DMS114 treated with DMSO at 0.1 percent for 48 hours (cell line): ENCODE results near the gene LARP4B.
"Not testable (repeated sequence)": the region's sequence is repeated elsewhere in the genome, so short reads cannot be mapped to it uniquely, and the experiment has no call there.

Experiments used
- DNase-seq: peaks from one replicate; lab custom pipeline; 2025; ENCODE audit not compliant: unreplicated experiment; lab: John Stamatoyannopoulos, UW

LARP4B gene

DNA sequence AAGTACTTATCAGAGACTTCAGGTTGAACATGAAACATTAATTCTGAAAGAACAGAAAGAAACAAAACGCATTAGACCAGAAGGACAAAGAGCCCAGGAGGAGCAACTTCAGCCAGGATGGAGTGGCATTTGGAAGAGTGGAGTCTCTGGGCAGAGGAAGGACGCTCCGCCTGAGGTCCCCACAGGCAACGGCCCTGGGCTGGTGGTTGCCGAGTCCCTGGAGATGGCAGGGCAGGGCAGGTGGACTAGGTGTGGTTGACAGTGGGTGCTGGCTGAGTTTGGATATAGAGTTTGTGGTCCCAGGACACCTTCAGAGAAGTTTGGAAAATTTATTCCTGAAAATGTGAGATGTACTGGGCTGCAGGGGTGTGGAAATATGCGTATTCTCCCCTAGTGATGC is 27.4 kb upstream of the LARP4B start:
- no peak for DNase-seq

DNA sequence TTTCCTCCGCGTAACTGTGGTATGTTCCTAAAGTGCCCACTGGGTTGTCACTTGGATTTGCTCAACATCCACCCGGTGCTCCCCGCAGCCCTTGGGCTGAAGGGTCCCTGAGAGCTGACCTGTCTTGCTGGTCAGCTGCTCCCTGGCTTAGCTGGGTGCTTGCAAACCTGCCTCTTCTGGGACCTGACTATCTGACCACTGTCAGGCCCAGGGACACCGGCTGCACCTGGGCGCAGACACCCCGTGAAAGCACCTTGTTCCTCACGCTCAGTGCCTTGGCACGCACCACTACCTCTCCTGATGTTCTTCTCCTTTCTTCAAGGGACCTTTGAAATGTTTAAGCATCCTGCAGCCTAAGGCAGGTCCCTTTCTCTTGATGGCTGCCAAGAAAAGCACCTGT is 26.6 kb upstream of the LARP4B start:
- no peak for DNase-seq

DNA sequence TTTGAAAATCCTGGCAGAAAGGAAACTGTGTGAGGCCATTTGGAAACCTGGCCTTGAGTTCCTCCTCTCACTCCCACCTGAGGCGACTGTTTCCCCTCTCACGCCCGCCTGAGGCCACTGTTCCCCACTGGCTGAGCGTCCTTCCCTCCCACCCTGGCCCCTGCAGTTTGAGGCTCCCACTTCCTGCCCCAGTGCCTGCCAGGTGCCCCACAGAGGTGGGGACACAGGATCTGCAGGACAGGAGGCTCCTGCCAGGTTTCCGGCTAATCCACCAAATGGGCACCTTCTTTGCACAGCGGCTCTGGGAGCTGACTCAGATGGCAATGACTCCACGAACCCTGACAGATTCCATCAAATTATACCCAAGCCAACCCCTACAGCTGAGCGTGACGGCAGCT is 24.3 kb upstream of the LARP4B start:
- no peak for DNase-seq

DNA sequence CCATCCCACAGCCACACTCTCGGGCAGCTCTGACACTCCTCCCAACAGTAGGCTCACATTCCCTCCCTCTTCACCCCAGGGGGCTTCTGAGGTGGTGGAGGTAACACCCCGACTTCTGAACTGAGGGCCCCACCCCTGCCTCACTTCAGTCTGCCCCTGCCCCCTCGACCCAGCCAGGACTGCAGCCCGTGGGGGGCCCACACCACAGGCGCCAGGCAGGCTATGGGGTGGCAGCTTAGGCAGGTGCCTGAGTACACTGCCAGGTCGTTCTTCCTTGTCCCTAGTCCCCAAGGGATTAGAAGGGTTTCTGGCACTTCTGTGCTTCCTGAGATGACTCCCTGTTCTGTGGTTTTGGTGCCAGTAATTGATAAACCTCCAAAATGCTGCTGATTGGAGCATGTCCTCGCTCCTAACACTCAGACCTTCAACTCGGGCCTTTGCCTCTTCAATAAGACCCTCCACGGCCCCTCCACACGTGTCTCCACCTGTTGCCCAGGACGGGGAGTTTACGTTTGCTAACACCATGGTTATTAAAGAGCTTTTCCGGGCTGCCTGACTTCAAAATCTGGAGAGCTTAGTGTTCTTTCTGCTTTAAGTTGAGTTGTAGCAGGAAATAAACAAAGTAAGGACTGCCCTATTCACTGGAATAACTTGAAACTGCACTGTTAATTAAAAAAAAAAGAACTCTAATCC is 23.8 kb upstream of the LARP4B start:
- DNase-seq, result no peak

DNA sequence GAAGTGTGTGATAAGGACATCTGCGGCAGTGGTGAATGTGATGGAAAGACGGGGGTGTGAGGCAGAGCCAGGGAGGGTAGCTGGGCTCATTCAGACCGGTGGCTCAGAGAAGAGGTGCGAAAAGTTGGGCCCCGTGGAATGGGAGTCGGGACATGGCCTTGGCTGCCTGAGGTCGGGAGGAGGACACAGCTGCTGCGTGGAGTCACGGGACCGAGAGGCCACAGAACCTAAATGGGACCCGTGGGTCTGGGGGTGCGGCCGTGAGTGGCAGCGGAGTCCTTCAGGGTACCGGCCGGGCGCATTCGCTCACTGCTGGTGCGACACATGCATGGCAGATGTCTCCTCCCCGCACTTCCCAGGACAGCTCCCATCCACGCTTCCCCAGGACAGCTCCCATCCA is 22.9 kb upstream of the LARP4B start:
- DNase-seq, result no peak

DNA sequence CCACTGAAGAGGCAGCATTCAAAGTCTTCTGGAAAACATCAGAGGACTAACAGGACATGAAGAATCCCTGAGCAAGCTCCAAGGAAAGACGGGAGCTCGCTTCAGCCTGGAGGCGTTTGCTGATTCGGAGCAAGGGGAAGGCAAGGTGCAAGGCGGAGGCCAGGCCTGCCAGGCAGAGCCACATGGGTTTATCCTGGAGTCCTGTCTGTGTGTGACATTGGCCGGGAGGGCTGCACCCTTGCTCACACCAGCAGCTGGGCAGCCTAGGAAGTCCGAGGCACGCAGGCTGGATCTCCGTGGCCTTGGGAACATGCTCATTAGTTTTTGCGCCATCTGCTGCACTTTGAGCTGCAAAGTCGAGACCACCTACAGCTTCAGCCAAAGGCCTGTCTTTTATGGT is 22.3 kb upstream of the LARP4B start:
- no peak for DNase-seq

DNA sequence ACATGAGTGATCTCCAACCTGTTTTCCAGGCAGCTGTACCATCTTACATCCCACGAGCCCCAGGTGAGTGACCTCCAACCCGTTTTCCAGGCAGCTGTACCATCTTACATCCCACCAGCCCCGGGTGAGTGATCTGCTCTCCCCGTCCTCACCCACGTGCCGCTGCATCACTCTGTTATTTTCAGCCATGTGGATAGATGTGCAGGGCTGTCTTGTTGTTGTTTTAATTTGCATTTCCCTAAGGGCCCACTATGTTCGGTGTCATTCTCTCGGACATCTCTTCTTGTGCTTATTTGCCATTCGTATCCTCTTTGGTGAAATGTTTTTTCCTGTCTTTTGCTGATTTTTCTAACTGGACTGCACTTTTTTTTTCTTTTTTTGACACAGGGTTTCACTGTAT is 17.9 kb upstream of the LARP4B start:
- DNase-seq, result no peak

DNA sequence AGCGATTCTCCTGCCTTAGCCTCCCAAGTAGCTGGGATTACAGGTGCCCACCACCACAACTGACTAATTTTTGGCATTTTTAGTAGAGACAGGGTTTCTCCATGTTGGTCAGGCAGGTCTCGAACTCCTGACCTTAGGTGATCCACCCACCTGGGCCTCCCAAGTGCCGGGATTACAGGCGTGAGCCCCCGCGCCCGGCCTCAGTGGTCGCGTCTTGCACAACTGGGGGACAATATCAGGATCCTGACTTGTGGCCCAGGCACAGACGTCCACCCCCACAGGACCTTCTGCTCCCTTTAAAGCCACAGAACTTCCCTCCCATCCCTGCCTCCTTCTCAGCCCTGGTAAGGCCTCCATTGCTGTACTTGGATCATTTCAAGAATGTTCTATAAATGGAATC is 16.8 kb upstream of the LARP4B start:
- no peak for DNase-seq

DNA sequence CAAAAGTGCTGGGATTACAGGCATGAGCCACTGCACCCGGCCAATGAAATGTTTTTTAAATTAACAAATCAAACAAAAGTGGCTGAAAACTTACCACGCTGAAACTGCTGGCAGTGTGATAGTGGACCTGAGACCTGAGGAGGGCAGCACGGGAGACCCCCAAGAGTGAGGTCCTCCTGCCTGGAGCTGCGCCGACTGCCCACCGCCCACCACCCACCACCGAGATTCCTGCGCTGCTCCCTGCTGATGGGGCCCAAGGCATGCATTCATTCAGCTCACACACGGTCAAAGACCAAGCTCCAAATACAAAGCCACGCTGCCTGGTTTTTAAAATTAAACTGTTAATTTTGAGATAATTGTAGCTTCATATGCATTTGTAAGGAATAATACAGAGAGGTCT is 16.4 kb upstream of the LARP4B start:
- no peak for DNase-seq

DNA sequence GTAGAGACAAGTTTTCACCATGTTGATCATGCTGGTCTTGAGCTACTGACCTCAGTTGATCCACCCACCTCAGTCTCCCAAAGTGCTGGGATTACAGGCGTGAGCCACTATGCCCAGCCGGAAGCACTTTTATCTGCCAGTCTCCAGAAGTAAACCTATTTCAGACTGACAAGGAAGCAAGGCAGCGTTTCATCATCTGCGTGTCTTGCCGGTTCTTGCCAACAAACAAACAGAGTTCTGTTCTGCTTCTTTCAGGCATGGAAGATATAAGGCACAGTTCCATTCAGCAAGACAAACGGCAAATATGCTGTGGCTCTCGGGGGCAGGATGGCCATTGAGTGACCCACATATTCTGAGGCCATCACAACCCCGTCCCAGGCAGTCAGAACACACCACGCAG is 15.5 kb upstream of the LARP4B start:
- DNase-seq, result no peak

DNA sequence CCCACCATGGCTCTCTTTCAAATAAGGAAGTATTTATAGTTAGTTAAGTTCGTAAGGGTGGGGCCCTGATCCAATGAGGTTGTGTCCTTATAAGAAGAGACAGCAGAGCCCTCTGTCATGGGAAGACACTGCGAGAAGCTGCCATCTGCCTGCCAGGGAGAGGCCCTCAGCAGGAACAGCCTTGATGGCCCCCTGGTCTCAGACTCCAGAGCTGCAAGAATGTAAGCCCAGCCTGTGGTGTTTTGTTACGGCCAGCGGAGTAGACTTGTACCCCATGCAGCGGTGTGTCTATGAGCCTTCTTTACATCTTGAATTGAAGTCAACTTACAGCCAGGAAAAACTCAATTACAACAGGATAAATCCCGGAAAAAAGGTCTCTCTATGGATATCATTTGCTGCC is 14.3 kb upstream of the LARP4B start:
- no peak for DNase-seq

DNA sequence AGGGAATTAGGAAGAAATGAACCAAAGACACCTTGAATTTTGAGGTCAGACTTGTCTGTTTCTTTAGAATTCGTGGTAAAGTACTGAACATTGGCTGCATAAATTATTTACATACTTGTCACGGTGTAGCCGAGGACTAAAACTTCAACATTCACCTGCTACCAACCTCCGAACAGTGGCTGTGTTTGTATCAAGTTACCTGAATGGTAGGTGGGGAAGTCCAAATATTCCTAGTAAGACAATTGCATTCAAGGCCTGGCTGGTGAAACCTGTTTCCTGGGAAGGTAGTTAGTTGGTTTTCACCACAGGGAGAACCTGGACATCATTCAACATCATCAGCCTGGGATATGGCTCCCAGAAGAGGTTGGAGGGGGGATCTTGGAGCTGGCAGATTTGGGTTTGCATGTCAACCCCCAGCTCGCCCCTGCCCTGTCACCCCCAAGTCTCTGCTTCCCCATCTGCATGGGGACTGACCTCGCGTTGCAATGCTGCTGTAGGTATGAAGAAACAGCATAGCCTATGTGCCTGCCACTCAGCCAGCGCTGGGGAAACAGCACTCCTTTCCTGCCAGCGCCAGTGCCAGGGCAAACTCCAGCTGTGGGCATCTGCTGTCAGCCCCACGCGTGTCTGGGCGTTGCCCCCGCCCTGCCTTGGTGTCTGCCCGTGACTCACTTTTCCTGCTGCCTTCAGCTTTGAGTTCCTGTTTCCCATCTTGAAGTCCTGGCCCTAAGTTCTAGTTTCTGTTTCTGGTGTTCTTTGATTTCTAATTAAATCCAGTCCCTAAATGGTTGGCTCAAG is 12.7 kb upstream of the LARP4B start:
- DNase-seq, result no peak

DNA sequence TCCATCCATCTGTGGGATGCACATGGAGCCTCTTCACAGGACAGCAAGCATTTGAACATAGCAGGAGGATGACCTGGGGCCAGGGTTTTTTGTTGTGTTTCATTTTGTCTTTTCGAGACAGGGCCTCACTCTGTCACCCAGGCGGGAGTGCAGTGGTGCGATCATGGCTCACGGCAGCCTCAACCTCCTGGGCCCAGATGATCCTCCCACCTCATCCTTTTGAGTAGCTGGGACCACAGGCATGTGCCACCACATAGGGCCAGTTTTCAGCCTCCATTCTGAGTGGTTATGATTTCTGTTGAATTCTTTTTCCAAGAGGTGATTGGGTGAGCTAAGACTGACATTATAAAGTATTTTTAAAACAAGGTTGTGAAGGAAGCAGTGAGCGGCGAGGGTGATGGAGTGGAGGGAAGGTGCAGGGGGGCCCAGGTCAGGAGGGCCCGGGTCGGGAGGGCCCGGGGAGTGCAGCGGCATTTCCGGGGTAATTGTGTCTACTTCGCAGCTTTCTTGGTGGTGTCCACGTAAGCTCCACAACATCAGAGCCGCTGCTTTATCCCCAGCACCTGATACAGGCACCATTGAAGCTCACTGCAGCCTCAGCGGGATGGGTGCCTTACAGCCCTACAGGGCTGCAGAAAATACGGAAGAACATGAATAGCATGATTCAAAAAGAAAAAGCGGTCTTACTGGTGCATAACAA is 12.0 kb upstream of the LARP4B start:
- DNase-seq, result no peak

DNA sequence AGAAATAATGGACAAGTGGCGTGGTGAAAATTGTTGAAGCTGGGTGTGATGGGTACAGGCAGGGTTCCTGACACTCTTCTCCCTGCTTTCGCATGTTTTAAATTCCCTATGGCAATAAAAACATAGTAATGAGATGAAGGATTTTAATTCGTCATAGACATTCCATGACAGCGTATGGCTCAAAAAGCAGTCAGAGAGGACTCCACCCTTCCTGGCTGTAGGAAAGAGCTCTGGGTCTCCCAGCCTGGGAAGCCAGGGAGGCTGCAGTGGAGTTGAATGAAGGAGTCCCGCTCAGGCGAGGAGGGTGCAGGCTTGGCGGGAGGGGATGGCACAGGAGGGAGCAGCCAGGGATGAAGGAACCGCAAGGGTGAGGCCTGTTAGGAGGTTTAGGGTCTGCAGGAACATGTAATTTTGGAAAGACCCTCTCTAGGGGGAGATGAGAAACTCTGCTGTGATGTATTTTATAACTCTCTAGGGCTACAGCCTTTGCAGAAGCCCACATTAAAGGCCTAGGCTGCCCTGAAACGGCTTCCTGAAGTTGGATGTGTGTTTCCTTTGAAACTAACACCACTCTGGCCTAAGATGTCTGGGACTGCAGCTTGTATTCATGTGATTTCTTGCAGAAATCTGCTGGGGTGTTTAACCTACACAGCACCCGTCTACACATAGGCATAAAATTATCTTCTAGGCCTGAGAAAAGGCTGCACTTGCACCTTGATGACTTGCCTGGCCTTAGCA is 7.6 kb upstream of the LARP4B start:
- no peak for DNase-seq

DNA sequence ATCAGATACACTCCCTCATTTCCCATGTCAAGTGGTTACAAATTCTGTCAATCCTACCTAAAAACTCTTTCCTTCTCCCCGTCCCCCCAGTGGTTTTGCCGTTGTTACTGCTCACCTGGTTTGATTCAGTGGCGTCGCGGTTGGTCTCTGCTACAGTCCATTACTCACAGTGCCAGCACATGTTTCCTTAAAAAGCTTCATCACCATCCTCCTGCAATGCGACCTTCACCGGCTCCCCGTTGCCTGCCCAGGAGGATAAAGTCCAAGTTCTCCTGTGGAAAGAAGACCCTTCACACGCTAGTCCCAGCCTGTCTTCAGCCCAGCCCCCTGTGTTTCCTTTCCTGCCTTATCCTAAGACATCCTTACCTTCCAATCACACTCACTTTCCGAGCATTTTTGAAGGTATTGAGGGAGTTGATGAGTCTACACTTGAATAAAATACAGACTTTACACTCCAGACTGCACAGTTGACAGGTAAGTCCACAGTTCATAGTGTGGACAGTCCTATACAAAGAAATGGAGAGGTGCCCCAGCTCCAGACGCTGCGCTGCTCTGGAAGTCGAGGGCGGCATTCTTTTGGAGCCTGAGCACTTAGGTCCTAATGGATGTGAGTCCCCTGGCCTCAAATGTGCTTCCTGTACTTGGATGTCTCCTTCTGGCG is 3.4 kb upstream of the LARP4B start:
- DNase-seq, result no peak

DNA sequence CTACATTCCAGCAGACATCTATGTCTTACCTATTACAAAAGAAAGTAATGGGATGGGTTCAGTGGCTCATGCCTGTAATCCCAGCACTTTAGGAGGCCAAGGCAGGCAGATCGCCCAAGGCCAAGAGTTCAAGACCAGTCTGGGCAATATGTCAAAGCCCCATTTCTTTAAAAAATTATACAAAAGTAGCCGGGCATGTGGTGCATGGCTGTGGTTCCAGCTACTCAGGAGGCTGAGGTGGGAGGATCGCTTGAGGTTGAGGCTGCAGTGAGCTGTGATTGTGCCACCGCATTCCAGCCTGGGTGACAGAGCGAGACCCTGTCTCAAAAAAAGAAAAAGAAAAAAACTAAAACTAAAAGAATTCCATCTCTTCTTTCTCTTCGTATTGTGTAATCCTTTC is 2.7 kb upstream of the LARP4B start:
- not testable (repeated sequence) for DNase-seq

DNA sequence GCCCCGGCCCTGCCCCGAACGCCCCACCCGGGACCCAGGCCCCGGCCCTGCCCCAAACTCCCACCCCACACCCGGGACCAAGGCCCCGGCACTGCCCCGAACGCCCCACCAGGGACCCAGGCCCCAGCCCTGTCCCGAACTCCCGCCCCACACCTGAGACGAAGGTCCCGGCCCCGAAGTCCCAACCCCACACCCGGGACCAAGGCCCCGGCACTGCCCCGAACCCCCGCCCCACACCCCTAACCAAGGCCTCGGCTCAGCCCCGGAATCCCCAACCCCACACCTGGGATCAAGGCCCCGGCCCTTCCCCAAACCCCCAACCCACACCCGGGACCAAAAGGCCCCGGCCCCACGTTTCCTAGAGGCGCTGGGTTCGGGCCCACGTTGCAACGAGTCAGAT is 1.1 kb upstream of the LARP4B start:
- no peak for DNase-seq

DNA sequence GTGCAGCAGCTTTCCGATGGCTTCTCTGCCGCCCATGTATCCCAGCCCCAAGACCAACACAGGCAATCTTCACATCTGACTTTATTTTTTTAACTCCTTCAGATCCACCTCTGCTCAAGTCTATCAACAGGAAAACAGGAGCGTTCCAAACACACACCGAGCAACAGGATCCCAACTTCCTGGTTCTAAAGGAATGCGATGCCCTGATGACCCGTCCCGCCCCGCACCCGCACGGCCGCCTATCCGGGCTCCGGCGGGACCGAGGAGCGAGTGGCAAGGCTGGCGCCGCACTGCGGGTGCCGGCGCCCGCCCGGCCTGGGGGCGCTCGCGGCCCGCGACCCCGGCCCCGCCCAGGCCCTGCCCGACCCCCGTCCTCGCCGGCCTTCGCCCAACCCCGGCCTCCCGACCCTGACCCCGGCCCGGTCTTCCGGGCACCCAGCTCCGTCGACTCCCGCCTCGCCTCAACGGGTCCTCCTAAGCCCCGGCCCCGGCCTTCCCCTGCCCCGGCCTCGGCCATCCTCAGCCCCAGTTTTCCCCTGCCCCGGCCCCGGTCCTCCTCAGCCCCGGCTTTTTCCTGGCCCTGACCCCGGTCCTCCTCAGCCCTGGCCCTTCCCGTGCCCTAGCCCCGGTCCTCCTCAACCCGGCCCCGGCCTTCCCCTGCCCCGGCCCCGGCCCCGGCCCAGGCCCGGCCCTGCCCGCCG is 730 bp downstream of the LARP4B start:
- DNase-seq, result no peak

DNA sequence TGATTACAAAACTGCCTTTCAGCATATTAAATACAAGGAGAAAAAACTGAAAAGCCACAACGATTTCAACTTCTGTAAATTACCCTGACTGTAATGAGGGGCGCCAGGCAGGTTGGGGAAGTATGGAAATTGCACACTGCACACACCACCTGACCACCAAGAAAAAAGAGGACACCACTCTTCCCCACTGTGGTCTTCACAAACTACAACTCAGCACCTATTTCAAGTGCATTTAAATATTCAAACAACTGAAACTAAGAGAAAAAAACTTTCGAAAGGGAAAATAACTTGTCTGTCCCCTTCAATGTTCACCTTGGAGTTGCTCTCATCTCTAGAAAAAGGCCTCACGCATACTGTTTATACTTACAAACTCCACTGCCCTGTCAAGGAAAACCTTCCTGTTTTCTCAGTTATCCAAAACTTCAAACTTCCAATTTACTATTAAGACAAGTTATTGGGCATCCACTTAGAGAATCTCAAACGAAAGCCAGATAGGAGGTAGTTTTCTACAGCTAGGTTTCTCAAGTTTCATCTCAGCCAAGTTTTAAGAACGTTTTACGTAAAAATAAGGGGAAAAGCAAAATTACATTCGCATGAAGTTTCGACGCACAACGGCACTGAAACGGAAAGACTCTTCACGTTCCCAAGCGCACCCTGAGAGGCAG is 1.4 kb downstream of the LARP4B start:
- DNase-seq, result no peak

DNA sequence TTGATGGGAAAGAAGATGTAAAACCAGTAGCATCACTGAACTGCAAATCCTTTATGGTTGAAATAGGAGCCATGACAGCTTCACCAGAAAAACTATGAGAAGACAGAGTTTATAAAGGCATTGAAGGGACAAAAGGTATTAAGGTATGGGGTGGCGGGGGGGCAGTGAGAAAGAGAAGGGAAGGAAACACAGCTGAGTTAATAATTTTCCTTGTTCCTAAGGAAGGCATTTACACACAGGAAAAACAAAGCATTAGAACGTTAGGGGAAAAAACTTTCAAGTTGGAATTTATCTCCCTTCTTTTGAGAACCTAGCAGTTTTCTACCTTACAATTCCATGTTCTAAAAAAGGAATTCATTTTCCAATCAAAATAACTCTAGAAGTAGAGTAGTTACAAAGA is 4.4 kb downstream of the LARP4B start:
- no peak for DNase-seq
